Hepatocyte (in vitro differentiated cells): Measurements from ENCODE around the gene PDE4B.

Source experiments
- EZH2 ChIP-seq: fragments of 200-600 bp; sonication (generic); IDR thresholded peaks from 2 replicates; pipeline ENCODE4 v1.6.1; 2016; ENCODE audit warnings: antibody characterized with exemption, mild to moderate bottlenecking, borderline replicate concordance
- EZH2phosphoT487 ChIP-seq: fragments of 200-600 bp; sonication (generic); IDR thresholded peaks from one replicate; pipeline ENCODE4 v1.6.1; 2018; ENCODE audit warnings: antibody characterized with exemption, mild to moderate bottlenecking, low read depth, moderate library complexity; ENCODE audit not compliant: unreplicated experiment, severe bottlenecking
- TF ChIP-seq, protein P1 (sequence below): fragments of 200-600 bp; sonication (generic); IDR thresholded peaks from 2 replicates; pipeline ENCODE4 v1.5.1; 2016; ENCODE audit warnings: antibody characterized with exemption, mild to moderate bottlenecking; ENCODE audit not compliant: poor library complexity

DNA sequence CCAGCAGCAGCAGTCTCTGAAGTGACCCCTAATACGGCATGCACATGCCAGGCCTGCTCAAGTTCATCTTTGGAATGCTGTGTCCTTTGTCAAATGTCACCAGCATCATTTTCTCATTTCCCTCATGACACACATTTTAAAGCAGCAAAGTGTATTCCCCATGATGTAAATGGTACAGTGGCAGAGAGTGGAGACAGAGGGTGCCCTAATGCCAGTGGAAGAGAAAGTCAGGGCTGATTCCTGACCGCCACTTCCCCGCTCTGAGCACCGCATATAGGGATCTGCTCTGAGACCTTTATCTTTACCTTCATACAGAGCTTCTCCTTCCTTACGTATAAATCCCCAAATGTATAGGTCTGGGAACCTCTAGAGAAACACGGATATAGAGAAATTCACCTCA lies 518.9 kb downstream of the PDE4B start:
- TF ChIP-seq, protein P1, sequence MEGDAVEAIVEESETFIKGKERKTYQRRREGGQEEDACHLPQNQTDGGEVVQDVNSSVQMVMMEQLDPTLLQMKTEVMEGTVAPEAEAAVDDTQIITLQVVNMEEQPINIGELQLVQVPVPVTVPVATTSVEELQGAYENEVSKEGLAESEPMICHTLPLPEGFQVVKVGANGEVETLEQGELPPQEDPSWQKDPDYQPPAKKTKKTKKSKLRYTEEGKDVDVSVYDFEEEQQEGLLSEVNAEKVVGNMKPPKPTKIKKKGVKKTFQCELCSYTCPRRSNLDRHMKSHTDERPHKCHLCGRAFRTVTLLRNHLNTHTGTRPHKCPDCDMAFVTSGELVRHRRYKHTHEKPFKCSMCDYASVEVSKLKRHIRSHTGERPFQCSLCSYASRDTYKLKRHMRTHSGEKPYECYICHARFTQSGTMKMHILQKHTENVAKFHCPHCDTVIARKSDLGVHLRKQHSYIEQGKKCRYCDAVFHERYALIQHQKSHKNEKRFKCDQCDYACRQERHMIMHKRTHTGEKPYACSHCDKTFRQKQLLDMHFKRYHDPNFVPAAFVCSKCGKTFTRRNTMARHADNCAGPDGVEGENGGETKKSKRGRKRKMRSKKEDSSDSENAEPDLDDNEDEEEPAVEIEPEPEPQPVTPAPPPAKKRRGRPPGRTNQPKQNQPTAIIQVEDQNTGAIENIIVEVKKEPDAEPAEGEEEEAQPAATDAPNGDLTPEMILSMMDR, result no peak
- TF ChIP-seq EZH2, result no peak
- no peak for TF ChIP-seq EZH2phosphoT487
